ENCODE measurements around the gene GJD3. TPM values are rescaled to one million over a fixed set of nuclear protein-coding genes. Genes with fewer than 3 reads are reported as not detected.

The GJD3 gene
- total and polyA plus RNA-seq, 2 donors (not counting 1 experiment from before 2014, with no cell fraction given): not detected

GRCh38 chr17:40319651-40320540, 44.6 kb downstream of the GJD3 start:
- ATAC-seq (ENCODE audit: low read depth) (no peak), DNase-seq (peak; percentile 78)
- peak overlapping the region; percentile 100 for H3K27ac Mint-ChIP-seq
- Histone ChIP-seq H3K9me3 (ENCODE audit: control extremely low read depth in 1 of 3, control insufficient read depth in 2 of 3, insufficient read depth in 1 of 3, low read length in 2 of 3) (no peaks in the 10 kb centered on the region), H2AFZ (ENCODE audit: insufficient read depth, low read depth, low read length, poor library complexity, severe bottlenecking) (no peak overlapping the region), H3K4me1 (ENCODE audit: control insufficient read depth in 2 of 2, insufficient read depth in 2 of 2, low read length in 2 of 2) (peaks cover 69 to 90% of the 10 kb centered on the region in 2 donors), H3K4me3 (ENCODE audit: control extremely low read depth in 1 of 5, extremely low read depth in 1 of 5, insufficient read depth in 1 of 5, low read depth in 2 of 5, low read length in 4 of 5) (peak overlapping the region; percentile 82 to 100 (median 93)), H3K9ac (ENCODE audit: low read length) (peak overlapping the region; percentile 92), H3K27ac (ENCODE audit: low read length in 2 of 2) (peak overlapping the region; percentile 96), H4K20me1 (ENCODE audit: control insufficient read depth, insufficient read depth, low read length, poor library complexity, severe bottlenecking) (peaks cover 8% of the 10 kb centered on the region), H3K36me3 (replicated peaks in 1 of 2; ENCODE audit: control extremely low read depth in 1 of 2, control insufficient read depth in 1 of 2, extremely low read depth in 1 of 2, insufficient read depth in 2 of 2, low read length in 1 of 2) (no peaks in the 10 kb centered on the region), H3K27me3 (replicated peaks in 1 of 4; ENCODE audit: control extremely low read depth in 1 of 4, control insufficient read depth in 3 of 4, insufficient read depth in 4 of 4, low read length in 3 of 4) (no peaks in the 10 kb centered on the region), H3K4me2 (replicated peaks; ENCODE audit: low read depth, low read length, poor library complexity, severe bottlenecking) (peak overlapping the region; percentile 98), H3K79me2 (ENCODE audit: control insufficient read depth, insufficient read depth, low read length) (peaks cover 80% of the 10 kb centered on the region)
- ChIA-PET CTCF (interaction anchor here (1.0 to 12.7 kb wide), 8 partner anchors 8 to 37 kb away, joined by 3 to 119 read pairs (median 9); no protein-coding TSS in a partner anchor), POLR2A (interaction anchor here (0.6 to 1.7 kb wide), 6 partner anchors 14 to 228 kb away, joined by 3 to 6 read pairs (median 4); no protein-coding TSS in a partner anchor)
- H3K27me3 Mint-ChIP-seq: no peaks in the 10 kb centered on the region
- H3K4me1 Mint-ChIP-seq: peaks cover 80% of the 10 kb centered on the region
- intact Hi-C loops (cut with micrococcal nuclease): loop anchor here (5.0 kb wide), 1 partner anchor 242 kb away; no protein-coding TSS in a partner anchor
- H3K4me3 Mint-ChIP-seq: peak overlapping the region; percentile 97
- H3K9me3 Mint-ChIP-seq (ENCODE audit: insufficient read depth): no peaks in the 10 kb centered on the region
- TF ChIP-seq, protein P1, sequence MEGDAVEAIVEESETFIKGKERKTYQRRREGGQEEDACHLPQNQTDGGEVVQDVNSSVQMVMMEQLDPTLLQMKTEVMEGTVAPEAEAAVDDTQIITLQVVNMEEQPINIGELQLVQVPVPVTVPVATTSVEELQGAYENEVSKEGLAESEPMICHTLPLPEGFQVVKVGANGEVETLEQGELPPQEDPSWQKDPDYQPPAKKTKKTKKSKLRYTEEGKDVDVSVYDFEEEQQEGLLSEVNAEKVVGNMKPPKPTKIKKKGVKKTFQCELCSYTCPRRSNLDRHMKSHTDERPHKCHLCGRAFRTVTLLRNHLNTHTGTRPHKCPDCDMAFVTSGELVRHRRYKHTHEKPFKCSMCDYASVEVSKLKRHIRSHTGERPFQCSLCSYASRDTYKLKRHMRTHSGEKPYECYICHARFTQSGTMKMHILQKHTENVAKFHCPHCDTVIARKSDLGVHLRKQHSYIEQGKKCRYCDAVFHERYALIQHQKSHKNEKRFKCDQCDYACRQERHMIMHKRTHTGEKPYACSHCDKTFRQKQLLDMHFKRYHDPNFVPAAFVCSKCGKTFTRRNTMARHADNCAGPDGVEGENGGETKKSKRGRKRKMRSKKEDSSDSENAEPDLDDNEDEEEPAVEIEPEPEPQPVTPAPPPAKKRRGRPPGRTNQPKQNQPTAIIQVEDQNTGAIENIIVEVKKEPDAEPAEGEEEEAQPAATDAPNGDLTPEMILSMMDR (IDR thresholded peaks at IDR 0.05): no peak
- TF ChIP-seq EZH2 (IDR thresholded peaks at IDR 0.05; ENCODE audit: borderline replicate concordance, insufficient read depth, low read depth, low read length, poor library complexity, severe bottlenecking): no peak
- 39% methylated on average over 6 of the region's 11 CpGs for WGBS (ENCODE audit: insufficient coverage)

All from B cell (primary cell).